ENCODE measurements around the gene MYH9.
"Not testable (repeated sequence)": the region's sequence is repeated elsewhere in the genome, so short reads cannot be mapped to it uniquely, and the experiment has no call there.

MYH9 gene

GRCh38 chr22:36267896-36268485 lies 119.8 kb downstream of the MYH9 start:
- no peak for DNase-seq (ENCODE audit: low spot score)

GRCh38 chr22:36267058-36267457 lies 120.7 kb downstream of the MYH9 start:
- DNase-seq (ENCODE audit: low spot score) = no peak

GRCh38 chr22:36263886-36264664 lies 123.7 kb downstream of the MYH9 start:
- DNase-seq (ENCODE audit: low spot score) = not testable (repeated sequence)

GRCh38 chr22:36263216-36263673 lies 124.5 kb downstream of the MYH9 start:
- DNase-seq (ENCODE audit: low spot score) = not testable (repeated sequence)

- DNase-seq (ENCODE audit: low spot score) = not testable (repeated sequence)
Measured at GRCh38 chr22:36262307-36262706, 125.5 kb downstream of the MYH9 start.

- not testable (repeated sequence) for DNase-seq (ENCODE audit: low spot score)
Measured at GRCh38 chr22:36261675-36262074, 126.1 kb downstream of the MYH9 start.

GRCh38 chr22:36259615-36260300 lies 128.0 kb downstream of the MYH9 start:
- no peak for DNase-seq (ENCODE audit: low spot score)

GRCh38 chr22:36258701-36259614 lies 128.8 kb downstream of the MYH9 start:
- no peak for DNase-seq (ENCODE audit: low spot score)

- no peak for DNase-seq (ENCODE audit: low spot score)
Measured at GRCh38 chr22:36257948-36258670, 129.7 kb downstream of the MYH9 start.

- DNase-seq (ENCODE audit: low spot score) = no peak
Measured at GRCh38 chr22:36257308-36257707, 130.5 kb downstream of the MYH9 start.

- peak; percentile 23 for DNase-seq (ENCODE audit: low spot score)
Measured at GRCh38 chr22:36256478-36256877, 131.3 kb downstream of the MYH9 start.

GRCh38 chr22:36255572-36255971 lies 132.2 kb downstream of the MYH9 start:
- not testable (repeated sequence) for DNase-seq (ENCODE audit: low spot score)

- no peak for DNase-seq (ENCODE audit: low spot score)
Measured at GRCh38 chr22:36253523-36254490, 134.0 kb downstream of the MYH9 start.

GRCh38 chr22:36252754-36253522 lies 134.8 kb downstream of the MYH9 start, which contains the start of gene APOL1:
TSS of gene APOL1 (plus strand) at chr22:36253133. CDS start at chr22:36254956, 1,823 bp downstream.
- no peak for DNase-seq (ENCODE audit: low spot score)

- not testable (repeated sequence) for DNase-seq (ENCODE audit: low spot score)
Measured at GRCh38 chr22:36251979-36252608, 135.7 kb downstream of the MYH9 start.

- not testable (repeated sequence) for DNase-seq (ENCODE audit: low spot score)
Measured at GRCh38 chr22:36250292-36250960, 137.3 kb downstream of the MYH9 start.

- DNase-seq (ENCODE audit: low spot score) = no peak
Measured at GRCh38 chr22:36249160-36249559, 138.6 kb downstream of the MYH9 start.

GRCh38 chr22:36247955-36248354 lies 139.8 kb downstream of the MYH9 start:
- DNase-seq (ENCODE audit: low spot score) = no peak
